HG03575 (cell line): ENCODE measurements around the gene NSD1.
"Not testable (repeated sequence)": the region's sequence is repeated elsewhere in the genome, so short reads cannot be mapped to it uniquely, and the experiment has no call there.

Experiments used
- ATAC-seq: cut with Tn5 transposase; IDR thresholded peaks from one replicate; pipeline ENCODE4 v1.9.1; 2021; ENCODE audit not compliant: unreplicated experiment, insufficient number of reproducible peaks, low FRiP score; ENCODE audit errors: extremely low read depth

The NSD1 gene

GRCh38 chr5:177332896-177333260 lies 199.3 kb downstream of the NSD1 start:
- no peak for ATAC-seq

DNA sequence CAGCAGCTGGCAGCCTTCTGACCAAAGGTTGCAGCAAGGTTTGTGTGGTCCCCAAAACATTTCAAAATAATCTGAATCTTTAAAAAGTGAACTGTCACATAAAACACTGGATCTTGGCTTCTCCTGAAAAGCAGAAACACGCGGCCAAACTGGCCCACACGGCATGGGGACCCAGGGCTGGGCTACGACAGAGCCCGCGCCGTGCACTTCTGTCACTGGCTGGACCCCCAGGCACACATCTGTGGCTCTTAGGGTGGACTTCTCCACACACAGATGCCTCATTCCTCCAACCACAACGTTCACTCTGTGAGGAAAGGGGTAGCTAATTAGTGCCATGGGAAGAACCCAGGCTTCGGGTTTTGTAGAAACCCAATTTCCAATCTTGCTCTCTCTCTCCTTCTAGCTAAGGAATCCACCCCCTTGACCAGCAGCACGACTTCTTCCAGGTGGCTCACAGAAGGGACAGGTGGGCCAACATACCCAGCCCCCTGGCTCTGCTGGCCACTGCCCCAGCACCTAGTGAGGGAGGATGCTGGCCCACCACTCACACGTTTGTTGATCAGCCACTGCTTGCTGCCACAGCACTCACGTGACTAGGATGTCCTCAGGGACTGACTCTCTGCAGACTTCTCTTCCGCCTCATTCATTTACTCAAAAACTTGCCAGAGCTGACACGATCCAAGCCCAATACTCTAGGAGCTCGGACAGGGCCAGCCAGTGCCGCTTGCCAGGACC lies 200.0 kb downstream of the NSD1 start:
- ATAC-seq = no peak

DNA sequence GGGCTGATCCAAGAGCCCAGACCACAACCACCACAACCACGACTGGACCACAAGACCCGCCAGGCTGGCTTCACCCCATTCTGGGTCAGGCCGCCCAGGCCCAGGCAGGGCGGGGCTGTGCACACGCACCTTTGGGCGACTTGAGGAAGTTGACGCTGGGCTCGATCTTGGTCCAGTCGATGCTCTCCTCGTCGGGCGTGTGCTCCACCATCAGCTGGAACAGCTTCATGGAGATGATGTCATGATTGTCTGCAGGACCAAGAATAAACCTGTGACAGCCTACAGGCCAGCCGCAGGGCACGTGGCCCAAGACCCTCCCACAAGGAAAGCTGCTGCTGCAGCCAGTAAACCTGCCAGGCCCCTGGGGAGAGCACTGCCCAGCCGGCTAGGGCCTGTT lies 200.6 kb downstream of the NSD1 start:
- no peak for ATAC-seq

- ATAC-seq = no peak
These were observed 201.5 kb downstream of the NSD1 start for GRCh38 chr5:177334781-177335700.

- no peak for ATAC-seq
These were observed 202.1 kb downstream of the NSD1 start for GRCh38 chr5:177335701-177336065.

DNA sequence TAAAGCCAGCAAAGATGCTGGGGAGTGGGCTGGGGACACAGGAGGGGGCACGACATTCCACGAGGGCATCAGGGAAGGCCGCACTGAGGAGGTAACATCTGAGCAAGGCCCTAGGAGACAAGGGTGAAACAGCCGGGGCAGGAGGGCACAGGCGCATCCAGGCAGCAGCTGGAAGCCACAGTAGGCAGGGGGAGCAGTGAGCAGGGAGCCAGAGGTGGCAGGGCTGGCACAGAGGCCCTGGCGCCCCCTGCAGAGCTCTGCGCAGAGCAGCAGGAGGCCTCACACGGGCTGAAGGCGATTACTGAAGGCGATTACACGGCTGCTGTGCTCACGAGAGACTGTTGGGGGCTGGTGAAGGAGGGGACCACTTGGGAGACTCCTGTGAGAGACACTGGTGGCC lies 202.5 kb downstream of the NSD1 start:
- ATAC-seq = no peak

DNA sequence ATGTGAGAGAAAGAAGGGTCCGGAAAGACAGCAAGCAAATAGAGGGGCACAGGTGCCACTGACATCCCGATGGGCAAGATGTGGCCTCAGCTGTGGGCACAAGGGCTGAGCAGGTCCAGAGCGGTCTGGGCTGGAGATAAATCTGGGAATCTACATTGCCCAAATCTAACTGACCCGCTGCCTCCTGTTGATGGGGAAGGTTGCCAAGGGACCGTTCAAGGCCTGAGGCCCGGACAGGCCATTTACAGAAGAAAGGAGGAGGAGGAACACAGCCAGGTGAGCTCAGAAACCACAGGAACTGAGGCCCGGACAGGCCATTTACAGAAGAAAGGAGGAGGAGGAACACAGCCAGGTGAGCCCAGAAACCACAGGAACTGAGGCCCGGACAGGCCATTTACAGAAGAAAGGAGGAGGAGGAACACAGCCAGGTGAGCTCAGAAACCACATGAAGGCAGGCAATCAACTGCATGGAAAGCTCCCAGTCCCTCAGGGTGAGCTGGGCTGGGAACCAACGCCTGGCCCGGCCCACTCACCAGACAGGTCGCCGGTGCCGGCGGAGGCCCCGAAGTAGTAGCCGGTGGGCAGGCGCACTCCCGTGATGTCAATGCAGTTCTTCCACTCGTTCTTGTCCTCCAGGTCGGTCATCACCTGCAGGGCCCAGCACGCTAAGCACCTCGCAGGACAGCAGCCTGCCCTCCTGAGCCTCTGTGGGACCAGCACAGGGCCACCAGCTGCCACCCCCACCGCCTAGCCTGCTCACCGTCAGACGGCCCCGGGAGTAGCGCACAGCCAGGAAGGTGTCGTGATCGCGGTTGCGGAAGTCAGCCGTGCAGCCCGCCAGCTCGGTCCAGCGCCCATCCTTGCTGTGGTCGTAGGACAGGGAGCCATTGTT lies 203.3 kb downstream of the NSD1 start:
- ATAC-seq = no peak

DNA sequence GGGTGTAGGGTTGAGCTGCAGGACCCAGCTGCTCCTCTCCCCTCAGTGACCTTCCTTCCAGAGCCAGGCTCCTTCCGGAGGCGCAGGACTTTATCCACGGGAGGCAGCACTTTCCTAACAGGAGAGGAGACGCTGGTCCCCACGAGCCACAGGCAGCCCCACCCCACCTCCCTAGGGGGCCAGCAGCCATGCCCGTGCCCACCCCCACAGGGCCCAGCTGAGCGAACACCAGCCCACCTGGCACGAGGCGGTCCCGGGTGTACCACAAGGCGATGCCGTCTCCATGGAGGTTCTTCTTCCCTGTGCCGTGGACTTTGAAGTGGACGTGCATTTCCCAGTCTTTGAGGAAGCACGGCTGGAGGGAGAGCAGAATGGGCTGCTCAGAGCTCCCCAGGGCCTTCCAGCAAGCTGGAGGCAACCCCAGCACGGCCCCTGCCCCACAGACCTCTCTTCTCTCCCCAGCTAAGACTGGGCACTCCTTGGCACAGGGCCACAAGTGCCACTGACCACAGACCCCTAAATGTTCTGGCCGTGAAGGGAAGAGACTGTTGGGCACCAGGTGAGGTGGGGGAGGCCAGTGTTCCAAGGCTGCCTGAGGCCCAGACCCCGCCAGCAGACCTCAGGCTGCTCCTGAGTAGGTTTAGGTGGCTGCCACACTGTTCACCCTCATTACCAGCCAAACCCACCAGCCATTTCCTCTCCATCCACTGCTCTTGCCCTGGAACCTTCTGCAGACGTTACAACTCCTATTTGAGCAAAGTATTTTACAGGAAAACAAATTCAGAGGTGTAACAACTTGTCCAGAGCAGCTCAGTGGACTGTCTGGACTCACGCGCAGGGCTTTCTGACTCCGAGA lies 204.9 kb downstream of the NSD1 start:
- no peak for ATAC-seq

DNA sequence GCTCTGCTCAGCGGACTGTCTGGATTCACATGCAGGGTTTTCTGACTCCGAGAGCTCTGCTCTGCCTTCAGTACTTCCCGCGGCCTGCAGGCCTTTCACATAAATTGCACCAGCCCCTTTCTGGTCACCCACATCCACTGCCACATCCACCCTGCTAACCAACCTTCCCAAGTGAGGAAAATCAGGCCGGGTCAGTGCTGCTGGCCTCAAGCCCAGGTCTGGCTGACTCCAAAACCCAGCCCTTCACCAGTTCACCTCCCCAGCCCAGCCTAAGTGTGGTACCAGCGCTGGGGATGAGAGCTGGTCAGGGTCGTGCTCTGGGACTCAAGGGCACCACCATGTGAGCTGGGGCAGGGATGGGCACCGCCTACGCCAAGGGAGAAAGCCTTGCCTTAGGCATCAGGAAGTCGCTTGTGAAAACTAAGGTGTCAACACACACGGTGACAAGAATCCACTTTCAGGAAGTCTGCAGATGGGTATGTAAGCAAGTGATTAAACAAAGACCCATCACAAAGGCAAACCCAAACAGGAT lies 205.6 kb downstream of the NSD1 start:
- ATAC-seq = no peak

DNA sequence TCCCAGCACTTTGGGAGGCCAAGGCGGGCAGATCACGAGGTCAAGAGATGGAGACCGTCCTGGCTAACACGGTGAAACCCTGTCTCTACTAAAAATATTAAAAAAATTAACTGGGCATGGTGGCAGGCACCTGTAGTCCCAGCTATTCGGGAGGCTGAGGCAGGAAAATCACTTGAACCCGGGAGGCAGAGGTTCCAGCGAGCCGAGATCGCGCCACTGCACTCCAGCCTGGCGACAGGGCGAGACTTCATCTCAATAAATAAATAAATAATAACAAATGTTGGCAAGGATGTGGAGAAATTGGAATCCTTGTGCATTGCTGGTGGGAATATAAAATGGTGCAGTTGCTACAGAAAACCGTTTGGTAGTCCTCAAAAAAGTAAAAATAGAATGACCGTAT lies 209.4 kb downstream of the NSD1 start:
- not testable (repeated sequence) for ATAC-seq

DNA sequence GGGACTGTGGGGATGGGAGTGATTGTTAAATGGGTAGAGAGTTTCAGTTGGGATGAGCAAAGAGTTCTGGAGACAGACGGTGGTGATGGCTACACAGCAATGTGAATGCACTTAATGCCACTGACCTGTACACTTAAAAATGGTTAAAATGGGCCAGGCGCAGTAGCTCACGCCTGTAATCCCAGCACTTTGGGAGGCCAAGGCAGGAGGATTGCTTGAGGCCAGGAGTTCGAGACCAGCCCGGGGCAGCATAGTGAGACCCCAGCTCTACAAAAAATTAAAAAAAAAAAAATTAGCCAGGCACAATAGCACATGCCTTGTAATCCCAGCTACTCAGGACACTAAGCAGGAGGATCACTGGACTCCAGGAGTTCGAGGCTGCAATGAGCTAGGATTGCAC lies 210.2 kb downstream of the NSD1 start:
- no peak for ATAC-seq

GRCh38 chr5:177344891-177345290 lies 211.3 kb downstream of the NSD1 start:
- ATAC-seq = no peak

GRCh38 chr5:177346820-177347219 lies 213.2 kb downstream of the NSD1 start:
- ATAC-seq = no peak

DNA sequence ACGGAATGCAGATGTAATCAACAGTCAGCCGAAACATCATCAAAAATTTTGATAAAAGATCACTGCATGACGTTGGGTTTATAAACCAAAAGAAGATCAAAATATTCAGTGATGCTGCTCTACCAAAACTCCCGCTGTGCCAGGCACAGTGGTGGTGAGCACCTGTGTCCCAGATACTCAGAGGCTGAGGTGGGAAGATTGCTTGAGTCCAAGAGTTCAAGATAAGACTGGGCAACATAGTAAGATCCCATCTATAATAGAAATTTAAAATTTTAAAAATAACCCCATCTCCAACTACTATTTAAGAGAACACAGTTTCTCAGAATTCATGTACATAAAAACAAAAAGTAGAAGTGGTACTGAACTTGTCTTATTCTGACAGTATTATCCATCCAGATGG lies 214.1 kb downstream of the NSD1 start:
- no peak for ATAC-seq

DNA sequence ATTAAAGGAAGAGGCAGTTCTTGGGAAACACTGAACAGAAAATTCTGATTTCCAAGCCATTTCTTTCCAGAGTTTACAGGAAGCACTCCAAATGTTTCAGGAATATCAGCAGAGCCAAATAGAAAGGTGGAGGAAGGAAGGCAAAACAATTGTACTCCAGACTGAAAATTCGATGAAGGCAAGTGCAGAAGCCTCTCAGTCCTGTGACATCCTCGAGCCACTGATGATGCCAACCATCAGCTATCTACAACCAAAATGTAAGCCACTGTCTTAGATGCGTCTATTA lies 215.7 kb downstream of the NSD1 start:
- ATAC-seq = no peak

GRCh38 chr5:177349762-177350161 lies 216.2 kb downstream of the NSD1 start:
- ATAC-seq = no peak
